ENCODE measurements around the gene ZC3H18.

DNA sequence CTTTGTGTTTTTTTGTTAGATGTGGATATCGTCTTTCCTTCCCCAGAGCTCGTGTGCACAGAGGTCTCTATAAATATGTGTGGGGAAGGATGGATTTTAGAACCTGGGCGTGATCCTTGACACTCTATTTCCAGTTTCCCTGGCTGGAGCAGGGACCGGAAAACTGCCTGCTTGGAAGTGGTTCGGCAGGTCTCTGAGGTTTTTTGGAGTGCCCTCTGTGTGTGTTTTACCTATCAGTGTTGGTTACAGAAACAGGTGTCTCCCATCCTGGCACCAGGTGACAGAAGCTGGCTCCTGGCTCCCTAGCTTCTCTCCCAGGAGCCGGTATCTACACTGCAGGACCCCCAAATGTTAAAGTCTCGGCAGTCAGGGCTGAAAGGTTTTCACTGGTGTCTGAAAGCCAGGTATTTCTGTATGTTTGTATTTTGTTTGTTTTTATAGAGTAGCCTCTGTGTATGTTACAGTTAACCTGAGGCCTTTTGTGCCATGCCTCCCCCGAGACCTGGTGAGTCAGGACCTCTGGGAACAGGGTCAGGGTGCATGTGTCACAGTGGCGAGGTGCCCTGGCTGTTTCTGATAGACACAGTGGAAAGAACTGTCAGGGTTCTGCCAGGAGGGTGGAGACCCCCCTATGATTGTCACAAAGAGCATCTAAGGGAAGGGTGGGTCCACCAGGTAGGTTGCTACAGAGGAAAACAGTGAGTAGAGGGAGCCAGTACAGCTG is 31.3 kb downstream of the ZC3H18 start:
- TF ChIP-seq, protein P1, sequence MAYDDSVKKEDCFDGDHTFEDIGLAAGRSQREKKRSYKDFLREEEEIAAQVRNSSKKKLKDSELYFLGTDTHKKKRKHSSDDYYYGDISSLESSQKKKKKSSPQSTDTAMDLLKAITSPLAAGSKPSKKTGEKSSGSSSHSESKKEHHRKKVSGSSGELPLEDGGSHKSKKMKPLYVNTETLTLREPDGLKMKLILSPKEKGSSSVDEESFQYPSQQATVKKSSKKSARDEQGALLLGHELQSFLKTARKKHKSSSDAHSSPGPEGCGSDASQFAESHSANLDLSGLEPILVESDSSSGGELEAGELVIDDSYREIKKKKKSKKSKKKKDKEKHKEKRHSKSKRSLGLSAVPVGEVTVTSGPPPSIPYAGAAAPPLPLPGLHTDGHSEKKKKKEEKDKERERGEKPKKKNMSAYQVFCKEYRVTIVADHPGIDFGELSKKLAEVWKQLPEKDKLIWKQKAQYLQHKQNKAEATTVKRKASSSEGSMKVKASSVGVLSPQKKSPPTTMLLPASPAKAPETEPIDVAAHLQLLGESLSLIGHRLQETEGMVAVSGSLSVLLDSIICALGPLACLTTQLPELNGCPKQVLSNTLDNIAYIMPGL (CRISPR knock-in tag; IDR thresholded peaks at IDR 0.05) = no peak
- TF ChIP-seq NR1H2 (CRISPR knock-in tag; IDR thresholded peaks at IDR 0.05) = no peak
- TF ChIP-seq, protein P2, sequence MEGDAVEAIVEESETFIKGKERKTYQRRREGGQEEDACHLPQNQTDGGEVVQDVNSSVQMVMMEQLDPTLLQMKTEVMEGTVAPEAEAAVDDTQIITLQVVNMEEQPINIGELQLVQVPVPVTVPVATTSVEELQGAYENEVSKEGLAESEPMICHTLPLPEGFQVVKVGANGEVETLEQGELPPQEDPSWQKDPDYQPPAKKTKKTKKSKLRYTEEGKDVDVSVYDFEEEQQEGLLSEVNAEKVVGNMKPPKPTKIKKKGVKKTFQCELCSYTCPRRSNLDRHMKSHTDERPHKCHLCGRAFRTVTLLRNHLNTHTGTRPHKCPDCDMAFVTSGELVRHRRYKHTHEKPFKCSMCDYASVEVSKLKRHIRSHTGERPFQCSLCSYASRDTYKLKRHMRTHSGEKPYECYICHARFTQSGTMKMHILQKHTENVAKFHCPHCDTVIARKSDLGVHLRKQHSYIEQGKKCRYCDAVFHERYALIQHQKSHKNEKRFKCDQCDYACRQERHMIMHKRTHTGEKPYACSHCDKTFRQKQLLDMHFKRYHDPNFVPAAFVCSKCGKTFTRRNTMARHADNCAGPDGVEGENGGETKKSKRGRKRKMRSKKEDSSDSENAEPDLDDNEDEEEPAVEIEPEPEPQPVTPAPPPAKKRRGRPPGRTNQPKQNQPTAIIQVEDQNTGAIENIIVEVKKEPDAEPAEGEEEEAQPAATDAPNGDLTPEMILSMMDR (IDR thresholded peaks at IDR 0.05) = no peak
- no peak for TF ChIP-seq IRF2 (CRISPR knock-in tag; IDR thresholded peaks at IDR 0.05; ENCODE audit: borderline replicate concordance, low read depth)
- TF ChIP-seq, protein P3, sequence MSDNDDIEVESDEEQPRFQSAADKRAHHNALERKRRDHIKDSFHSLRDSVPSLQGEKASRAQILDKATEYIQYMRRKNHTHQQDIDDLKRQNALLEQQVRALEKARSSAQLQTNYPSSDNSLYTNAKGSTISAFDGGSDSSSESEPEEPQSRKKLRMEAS (CRISPR knock-in tag; IDR thresholded peaks at IDR 0.05) = no peak
- TF ChIP-seq, protein P4, sequence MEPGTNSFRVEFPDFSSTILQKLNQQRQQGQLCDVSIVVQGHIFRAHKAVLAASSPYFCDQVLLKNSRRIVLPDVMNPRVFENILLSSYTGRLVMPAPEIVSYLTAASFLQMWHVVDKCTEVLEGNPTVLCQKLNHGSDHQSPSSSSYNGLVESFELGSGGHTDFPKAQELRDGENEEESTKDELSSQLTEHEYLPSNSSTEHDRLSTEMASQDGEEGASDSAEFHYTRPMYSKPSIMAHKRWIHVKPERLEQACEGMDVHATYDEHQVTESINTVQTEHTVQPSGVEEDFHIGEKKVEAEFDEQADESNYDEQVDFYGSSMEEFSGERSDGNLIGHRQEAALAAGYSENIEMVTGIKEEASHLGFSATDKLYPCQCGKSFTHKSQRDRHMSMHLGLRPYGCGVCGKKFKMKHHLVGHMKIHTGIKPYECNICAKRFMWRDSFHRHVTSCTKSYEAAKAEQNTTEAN (CRISPR knock-in tag; IDR thresholded peaks at IDR 0.05) = no peak
- TF ChIP-seq NFE2L1 (CRISPR knock-in tag; IDR thresholded peaks at IDR 0.05) = no peak
- TF ChIP-seq SMAD3 (CRISPR knock-in tag; IDR thresholded peaks at IDR 0.05; ENCODE audit: borderline replicate concordance) = no peak

Data from WTC11 (cell line).